Osteoblast (primary cell): ENCODE measurements around the gene WDCP. TPM values are rescaled to one million over a fixed set of nuclear protein-coding genes. Genes with fewer than 3 reads are reported as not detected.
A peak's percentile ranks its signal among the peaks of the same experiment; 100 is the strongest.

Source experiments
- DNase-seq: peaks from one replicate; pipeline ENCODE4 v3.0.0; 2011; ENCODE audit warnings: low spot score, mixed read lengths; ENCODE audit not compliant: insufficient read length; ENCODE audit errors: missing footprints
- H2AFZ ChIP-seq: 2 replicates; pipeline ENCODE4 v1.6.0; 2011; ENCODE audit warnings: mild to moderate bottlenecking, low read length
- H3K27ac ChIP-seq: 2 replicates; pipeline ENCODE4 v1.5.1; 2011; ENCODE audit warnings: mild to moderate bottlenecking, low read depth, low read length, moderate library complexity
- H3K27me3 ChIP-seq: 2 replicates; pipeline ENCODE4 v1.6.0; 2012; ENCODE audit warnings: mild to moderate bottlenecking, control low read depth, inconsistent platforms, low read length, moderate library complexity; ENCODE audit not compliant: insufficient read depth
- H3K36me3 ChIP-seq: 2 replicates; pipeline ENCODE4 v1.5.1; 2011; ENCODE audit warnings: mild to moderate bottlenecking, low read length, control low read depth, moderate library complexity; ENCODE audit not compliant: insufficient read depth
- H3K4me1 ChIP-seq: 2 replicates; pipeline ENCODE4 v1.5.1; 2011; ENCODE audit warnings: mild to moderate bottlenecking, low read length, control low read depth, moderate library complexity; ENCODE audit not compliant: insufficient read depth
- H3K4me2 ChIP-seq: 2 replicates; pipeline ENCODE4 v1.6.0; 2011; ENCODE audit warnings: mild to moderate bottlenecking, low read length; ENCODE audit not compliant: insufficient read depth
- H3K4me3 ChIP-seq: fragments of 200-600 bp; sonication (generic); 3 replicates; pipeline ENCODE4 v1.5.1; 2012; ENCODE audit warnings: mild to moderate bottlenecking, low read length, inconsistent platforms; ENCODE audit not compliant: insufficient read depth
- H3K79me2 ChIP-seq: 2 replicates; pipeline ENCODE4 v1.6.0; 2012; ENCODE audit warnings: mild to moderate bottlenecking, low read length, control low read depth, inconsistent platforms; ENCODE audit not compliant: insufficient read depth
- H3K9me3 ChIP-seq: 2 replicates; pipeline ENCODE4 v1.5.1; 2011; ENCODE audit warnings: low read depth, low read length, control low read depth
- H4K20me1 ChIP-seq: 2 replicates; pipeline ENCODE4 v1.6.0; 2012; ENCODE audit warnings: mild to moderate bottlenecking, low read length, control low read depth; ENCODE audit not compliant: insufficient read depth
- total RNA-seq: library from RNA; depleted of rRNA; stranded (reverse); fragments of >200 nt; gene quantifications from 2 replicates; pipeline ENCODE4 v1.2.3, GENCODE V29; 2012
- TF ChIP-seq, protein P1 (sequence below): IDR thresholded peaks from 2 replicates; pipeline ENCODE4 v1.5.1; 2011; ENCODE audit warnings: mild to moderate bottlenecking, low read depth, low read length, moderate library complexity; ENCODE audit errors: extremely low read depth

WDCP gene
- total RNA-seq, 1 donor = 8.3 TPM

DNA sequence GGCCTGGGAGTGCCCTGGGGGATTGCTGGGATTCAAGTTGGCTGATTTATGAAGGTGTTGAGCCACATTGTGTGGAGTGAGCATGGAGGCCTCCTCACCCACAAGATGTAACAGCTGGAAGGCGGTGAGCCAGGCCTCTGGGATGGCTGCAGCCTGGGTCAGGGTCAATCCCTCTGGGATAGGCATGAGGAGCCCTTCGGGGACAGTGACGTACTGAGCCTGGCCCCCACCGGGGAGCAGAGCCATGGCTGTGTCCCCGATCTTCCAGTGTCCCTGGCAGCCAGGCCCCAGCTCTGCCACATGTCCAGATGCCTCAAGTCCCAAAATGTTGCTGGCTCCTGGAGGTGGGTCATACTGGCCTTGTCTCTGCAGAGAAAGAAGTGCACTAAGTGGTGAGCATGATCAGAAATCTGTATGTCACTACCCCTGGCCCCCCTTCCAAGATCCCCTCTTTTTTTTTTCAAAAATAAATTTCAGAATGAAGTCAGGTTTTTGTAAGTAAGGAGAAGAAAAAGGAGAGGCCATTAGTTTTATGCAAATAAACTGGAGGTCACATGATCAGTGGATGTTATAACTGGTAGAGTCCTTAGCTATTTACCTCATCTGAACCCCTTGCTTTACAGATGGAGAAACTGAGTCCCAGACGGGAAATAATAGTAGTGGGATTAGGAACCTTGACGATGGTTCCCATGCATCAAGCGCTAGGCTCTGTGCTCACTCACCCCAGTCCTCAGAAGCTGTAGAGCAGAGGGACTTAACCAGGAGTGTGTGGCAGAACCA, 35.8 kb upstream of the WDCP start:
- no peaks in the 10 kb centered on the region for H3K27me3 ChIP-seq
- no peak for DNase-seq
- H3K9me3 ChIP-seq = no peaks in the 10 kb centered on the region

GRCh38 chr2:24080701-24081100, 33.5 kb upstream of the WDCP start:
- no peak for DNase-seq
- no peak overlapping the region for H2AFZ ChIP-seq
- H4K20me1 ChIP-seq = no peaks in the 10 kb centered on the region
- H3K27ac ChIP-seq = no peak overlapping the region
- TF ChIP-seq, protein P1, sequence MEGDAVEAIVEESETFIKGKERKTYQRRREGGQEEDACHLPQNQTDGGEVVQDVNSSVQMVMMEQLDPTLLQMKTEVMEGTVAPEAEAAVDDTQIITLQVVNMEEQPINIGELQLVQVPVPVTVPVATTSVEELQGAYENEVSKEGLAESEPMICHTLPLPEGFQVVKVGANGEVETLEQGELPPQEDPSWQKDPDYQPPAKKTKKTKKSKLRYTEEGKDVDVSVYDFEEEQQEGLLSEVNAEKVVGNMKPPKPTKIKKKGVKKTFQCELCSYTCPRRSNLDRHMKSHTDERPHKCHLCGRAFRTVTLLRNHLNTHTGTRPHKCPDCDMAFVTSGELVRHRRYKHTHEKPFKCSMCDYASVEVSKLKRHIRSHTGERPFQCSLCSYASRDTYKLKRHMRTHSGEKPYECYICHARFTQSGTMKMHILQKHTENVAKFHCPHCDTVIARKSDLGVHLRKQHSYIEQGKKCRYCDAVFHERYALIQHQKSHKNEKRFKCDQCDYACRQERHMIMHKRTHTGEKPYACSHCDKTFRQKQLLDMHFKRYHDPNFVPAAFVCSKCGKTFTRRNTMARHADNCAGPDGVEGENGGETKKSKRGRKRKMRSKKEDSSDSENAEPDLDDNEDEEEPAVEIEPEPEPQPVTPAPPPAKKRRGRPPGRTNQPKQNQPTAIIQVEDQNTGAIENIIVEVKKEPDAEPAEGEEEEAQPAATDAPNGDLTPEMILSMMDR = no peak
- peaks cover 23% of the 10 kb centered on the region for H3K36me3 ChIP-seq
- no peaks in the 10 kb centered on the region for H3K27me3 ChIP-seq
- no peak overlapping the region for H3K4me3 ChIP-seq
- H3K4me2 ChIP-seq = no peak overlapping the region
- H3K9me3 ChIP-seq = no peaks in the 10 kb centered on the region
- peaks cover 9% of the 10 kb centered on the region for H3K79me2 ChIP-seq
- H3K4me1 ChIP-seq = peaks cover 10% of the 10 kb centered on the region

More for the DNA sequence above, 35.8 kb upstream of the WDCP start:
- Histone ChIP-seq H3K79me2 (peaks cover 5% of the 10 kb centered on the region), H3K4me2 (peak overlapping the region; percentile 90), H3K4me3 (peak overlapping the region; percentile 88), H3K36me3 (peaks cover 23% of the 10 kb centered on the region), H3K27ac (peak overlapping the region; percentile 62), H4K20me1 (no peaks in the 10 kb centered on the region), H3K4me1 (peaks cover 10% of the 10 kb centered on the region), H2AFZ (peak overlapping the region; percentile 79)
- TF ChIP-seq, protein P1 = no peak

- Histone ChIP-seq H3K36me3 (peaks cover 28% of the 10 kb centered on the region), H3K9me3 (no peaks in the 10 kb centered on the region), H3K79me2 (peaks cover 28% of the 10 kb centered on the region), H4K20me1 (peaks cover 3% of the 10 kb centered on the region), H3K4me2 (peak overlapping the region; percentile 74), H2AFZ (peak overlapping the region; percentile 85), H3K27me3 (no peaks in the 10 kb centered on the region), H3K4me1 (peaks cover 5% of the 10 kb centered on the region), H3K4me3 (peak overlapping the region; percentile 87), H3K27ac (no peak overlapping the region)
- TF ChIP-seq, protein P1 = no peak
- DNase-seq = no peak
Observed at GRCh38 chr2:24077879-24078278, 30.7 kb upstream of the WDCP start.

DNA sequence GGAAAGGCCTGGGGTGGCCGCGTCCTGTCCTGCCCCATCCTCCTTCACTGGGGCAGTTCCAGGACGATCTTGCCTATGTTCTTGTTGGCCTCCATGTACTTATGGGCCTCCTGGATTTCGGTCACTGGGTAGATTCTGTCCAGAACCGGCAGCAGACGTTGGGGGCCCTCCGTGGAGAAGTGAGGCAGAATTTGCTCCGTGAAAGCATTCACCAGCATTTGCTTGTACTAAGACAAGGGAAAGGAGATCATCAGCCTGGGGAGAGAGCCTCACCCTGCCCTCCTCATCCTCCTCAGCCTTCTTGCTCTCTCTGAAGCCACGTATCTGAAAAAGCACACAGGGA, 30.3 kb upstream of the WDCP start:
- peaks cover 3% of the 10 kb centered on the region for H4K20me1 ChIP-seq

More for the DNA sequence above, 30.3 kb upstream of the WDCP start:
- peaks cover 5% of the 10 kb centered on the region for H3K4me1 ChIP-seq
- peak overlapping the region; percentile 36 for H3K27ac ChIP-seq
- H3K36me3 ChIP-seq = peaks cover 27% of the 10 kb centered on the region
- no peaks in the 10 kb centered on the region for H3K9me3 ChIP-seq
- no peak for DNase-seq
- H3K27me3 ChIP-seq = no peaks in the 10 kb centered on the region
- peak overlapping the region; percentile 87 for H3K4me3 ChIP-seq
- H2AFZ ChIP-seq = peak overlapping the region; percentile 85
- H3K79me2 ChIP-seq = peaks cover 28% of the 10 kb centered on the region
- TF ChIP-seq, protein P1 = no peak
- H3K4me2 ChIP-seq = peak overlapping the region; percentile 74
